Activated T-cell treated with anti-CD3 and anti-CD28 coated beads for 48 hours (primary cell): ENCODE data around the gene KCTD21.

ENCODE experiments used
- DNase-seq: peaks from one replicate; pipeline ENCODE4 v3.0.0-alpha.2; 2020; ENCODE audit warnings: low read depth

Gene KCTD21

GRCh38 chr11:78139422-78140391 is 48.7 kb downstream of the KCTD21 start, which contains the start of gene ALG8:
TSS of gene ALG8 (minus strand) at chr11:78139626. CDS start at chr11:78139588, 38 bp downstream.
- DNase-seq: peak; percentile 97

GRCh38 chr11:78138694-78139421 is 49.6 kb downstream of the KCTD21 start:
- DNase-seq: peak; percentile 32

- no peak for DNase-seq
Measured at GRCh38 chr11:78138291-78138690, 50.1 kb downstream of the KCTD21 start.

- DNase-seq: no peak
Measured at GRCh38 chr11:78132475-78132874, 56.0 kb downstream of the KCTD21 start.

- DNase-seq: no peak
Measured at GRCh38 chr11:78131956-78132355, 56.5 kb downstream of the KCTD21 start.

- no peak for DNase-seq
Measured at GRCh38 chr11:78127403-78127802, 61.0 kb downstream of the KCTD21 start.
